ENCODE results near the gene PPP5C. TPM values are rescaled to one million over a fixed set of nuclear protein-coding genes. Genes with fewer than 3 reads are reported as not detected.
"Not testable (repeated sequence)": the region's sequence is repeated elsewhere in the genome, so short reads cannot be mapped to it uniquely, and the experiment has no call there.

PPP5C gene
- total RNA-seq, 1 experiment from 2014 or later = 45.6 TPM

DNA sequence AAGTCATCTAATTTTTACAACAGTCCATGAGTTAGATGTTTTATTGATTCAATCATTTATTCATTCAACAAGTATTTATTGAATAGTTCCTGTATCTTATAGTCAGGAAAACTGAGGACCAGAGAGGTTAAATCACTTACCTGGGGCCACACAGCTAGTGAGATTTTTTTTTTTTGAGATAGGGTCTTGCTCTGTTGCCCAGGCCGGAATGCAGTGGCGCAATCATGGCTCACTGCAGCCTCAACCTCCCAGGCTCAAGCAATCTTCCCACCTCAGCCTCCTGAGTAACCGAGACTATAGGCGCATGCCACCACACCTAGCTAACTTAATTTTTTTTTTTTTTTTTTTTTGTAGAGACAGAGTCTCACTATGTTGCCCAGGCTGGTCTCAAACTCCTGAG is 88.8 kb downstream of the PPP5C start:
- DNase-seq (ENCODE audit: low read depth, low spot score); in situ Hi-C loops (cut with HindIII; ENCODE audit: low pct_unique_long_range_greater_than_20kb, low sequenced_read_pairs): not testable (repeated sequence)

Small RNA genes lying within 50 kb of the gene (small RNA-seq; reads per million reads assigned to genes)
- 0 reads per million in 2 experiments for gene RNU6-924P

Other genes with a start within 250 kb of the PPP5C start
- gene IGFL3, start 222.4 kb upstream of the PPP5C start, total RNA-seq (2014; rRNA removed; shearing (Covaris generic)) = not detected in 2 replicates
- gene IGFL2, start 198.8 kb upstream of the PPP5C start, total RNA-seq (2014; rRNA removed; shearing (Covaris generic)) = not detected in 2 replicates
- not detected in 2 replicates for gene IGFL1, start 117.3 kb upstream of the PPP5C start, total RNA-seq (2014; rRNA removed; shearing (Covaris generic))
- gene HIF3A, start 50.0 kb upstream of the PPP5C start, total RNA-seq (2014; rRNA removed; shearing (Covaris generic)) = not detected in 2 replicates
- not detected in 2 replicates for gene CCDC8, start 66.5 kb downstream of the PPP5C start, total RNA-seq (2014; rRNA removed; shearing (Covaris generic))
- 0.03 TPM in 1 of 2 replicates, not detected in the other for gene PNMA8C, start 81.8 kb downstream of the PPP5C start, total RNA-seq (2014; rRNA removed; shearing (Covaris generic))
- 22.9 and 24.5 TPM in 2 replicates for gene PNMA8A, start 124.5 kb downstream of the PPP5C start, total RNA-seq (2014; rRNA removed; shearing (Covaris generic))
- not detected in 2 replicates for gene PNMA8B, start 148.8 kb downstream of the PPP5C start, total RNA-seq (2014; rRNA removed; shearing (Covaris generic))

Data from SK-MEL-5 (cell line).